Keratinocyte (primary cell): ENCODE results near the gene IL12RB2. TPM values are rescaled to one million over a fixed set of nuclear protein-coding genes. Genes with fewer than 3 reads are reported as not detected.

Experiments
- polyA plus RNA-seq, 5 experiments: library from polyadenylated mRNA; depleted of rRNA in 3 of 5; stranded (reverse) in 3 of 5; stranded (forward) in 1 of 5; unstranded in 1 of 5; fragments of >200 nt; gene quantifications; 1 replicate in 1 of 5; 2 replicates in 3 of 5; 3 replicates in 1 of 5; pipeline versions ENCODE4 v1.2.1 to v1.2.3, GENCODE V29; 2011 to 2012; ENCODE audit warnings: missing spikeins in 2 of 5, low read depth in 1 of 5, low replicate concordance in 1 of 5
- small RNA-seq, 3 experiments: library from RNA; depleted of rRNA; stranded (forward); fragments of <200 nt; gene quantifications; one replicate each; pipeline ENCODE3, GENCODE V24; 2012; ENCODE audit warnings: low read depth in 3 of 3, low replicate concordance in 1 of 3; ENCODE audit not compliant: insufficient read length in 3 of 3

Gene IL12RB2
- polyA plus RNA-seq, 1 donor (not counting 4 experiments of a cell fraction or from before 2014, with no cell fraction given): 0.63 TPM

Small RNA genes lying within 50 kb of the gene (small RNA-seq; reads per million reads assigned to genes)
- 0 reads per million in 3 experiments for gene RNU4ATAC4P
- 0 to 0.25 (median 0) reads per million in 3 experiments for gene RNU6-387P

Other genes with a start within 250 kb of the IL12RB2 start
- not detected in 3 replicates for gene C1orf141, start 172.9 kb upstream of the IL12RB2 start, polyA plus RNA-seq
- 0.03 TPM in 1 of 3 replicates, not detected in the others for gene IL23R, start 141.4 kb upstream of the IL12RB2 start, polyA plus RNA-seq
- 197 to 352 TPM (median 286 TPM) in 3 replicates for gene SERBP1, start 122.5 kb downstream of the IL12RB2 start, polyA plus RNA-seq